ENCODE data around the gene VPS37C. TPM values are rescaled to one million over a fixed set of nuclear protein-coding genes. Genes with fewer than 3 reads are reported as not detected.
"Not testable (repeated sequence)": the region's sequence is repeated elsewhere in the genome, so short reads cannot be mapped to it uniquely, and the experiment has no call there.

Gene VPS37C
- total RNA-seq, 1 donor from 2014 or later = 13.4 TPM

GRCh38 chr11:61115498-61116224, 45.6 kb downstream of the VPS37C start:
- no peak for ATAC-seq

GRCh38 chr11:61114913-61115312, 46.3 kb downstream of the VPS37C start:
- ATAC-seq = no peak

DNA sequence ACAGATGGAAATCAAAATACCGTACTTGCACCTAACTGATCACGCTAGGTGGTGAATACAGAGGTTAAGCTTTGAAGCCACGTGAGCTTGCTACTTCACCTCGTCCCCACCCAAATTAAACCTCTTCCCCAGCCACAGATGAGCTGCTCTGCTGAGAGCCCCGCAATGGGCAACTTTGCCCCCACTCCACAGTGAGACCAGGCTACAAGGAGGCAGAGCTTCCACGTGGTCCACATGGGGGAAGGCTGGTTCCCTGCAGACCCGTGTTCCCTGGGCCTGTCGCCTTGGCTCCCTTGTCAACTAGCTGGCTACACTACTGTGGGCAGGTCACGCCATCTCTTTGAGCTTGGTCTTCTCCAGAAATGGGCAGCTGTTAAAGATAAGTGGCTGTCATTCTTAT, 48.0 kb downstream of the VPS37C start:
- ATAC-seq = no peak

DNA sequence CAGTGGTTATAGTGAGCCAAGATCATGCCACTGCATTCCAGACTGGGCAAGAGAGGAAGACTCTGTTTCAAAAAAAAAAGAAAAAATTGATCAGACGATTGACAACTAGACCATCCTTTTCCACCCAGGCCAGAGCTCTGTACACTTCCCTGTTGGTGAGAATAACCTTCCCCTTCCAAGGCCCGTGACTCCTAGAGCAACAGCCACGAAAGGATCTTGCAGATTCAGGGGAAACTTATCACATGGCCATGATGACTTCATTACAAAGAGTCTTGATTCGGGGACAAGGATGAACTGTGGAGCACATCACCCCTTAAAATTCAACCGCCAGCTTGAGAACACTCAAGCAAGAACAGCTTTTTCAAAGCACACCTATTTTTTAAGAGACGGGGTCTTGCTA, 48.7 kb downstream of the VPS37C start:
- ATAC-seq = no peak

DNA sequence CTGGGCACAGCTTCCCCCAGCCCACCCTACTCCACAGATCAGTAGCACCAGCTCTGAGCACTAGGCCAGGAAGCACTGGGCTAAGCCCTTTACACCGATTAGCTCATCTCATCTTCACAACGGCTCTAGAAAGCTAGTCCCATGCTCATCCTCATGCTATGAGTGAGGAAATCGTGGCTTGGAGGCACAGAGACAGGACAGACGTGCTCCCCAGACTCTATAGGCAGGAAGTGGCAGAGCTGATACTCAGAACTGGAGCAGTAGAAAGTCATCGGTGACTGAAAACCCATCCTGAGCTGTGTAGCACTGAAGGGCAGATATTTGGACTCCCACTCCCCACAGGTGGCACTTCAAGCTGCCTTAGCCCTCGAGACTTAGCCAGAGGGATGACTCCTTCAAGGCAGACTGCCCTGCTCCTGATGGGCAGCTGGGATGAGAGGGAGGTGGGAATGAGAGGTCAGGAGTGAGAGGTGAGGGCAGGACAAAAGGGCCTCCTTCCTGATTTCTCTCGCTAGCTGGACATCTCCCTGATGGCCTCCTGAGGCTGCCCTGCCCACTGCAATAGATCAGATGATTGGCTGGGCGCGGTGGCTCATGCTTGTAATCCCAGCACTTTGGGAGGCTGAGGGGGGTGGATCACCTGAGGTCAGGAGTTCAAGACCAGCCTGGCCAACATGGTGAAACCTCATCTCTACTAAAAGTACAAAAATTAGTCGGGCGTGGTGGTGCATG, 49.3 kb downstream of the VPS37C start:
- ATAC-seq = no peak

- ATAC-seq = no peak
Observed at GRCh38 chr11:61111050-61111435, 50.2 kb downstream of the VPS37C start.

DNA sequence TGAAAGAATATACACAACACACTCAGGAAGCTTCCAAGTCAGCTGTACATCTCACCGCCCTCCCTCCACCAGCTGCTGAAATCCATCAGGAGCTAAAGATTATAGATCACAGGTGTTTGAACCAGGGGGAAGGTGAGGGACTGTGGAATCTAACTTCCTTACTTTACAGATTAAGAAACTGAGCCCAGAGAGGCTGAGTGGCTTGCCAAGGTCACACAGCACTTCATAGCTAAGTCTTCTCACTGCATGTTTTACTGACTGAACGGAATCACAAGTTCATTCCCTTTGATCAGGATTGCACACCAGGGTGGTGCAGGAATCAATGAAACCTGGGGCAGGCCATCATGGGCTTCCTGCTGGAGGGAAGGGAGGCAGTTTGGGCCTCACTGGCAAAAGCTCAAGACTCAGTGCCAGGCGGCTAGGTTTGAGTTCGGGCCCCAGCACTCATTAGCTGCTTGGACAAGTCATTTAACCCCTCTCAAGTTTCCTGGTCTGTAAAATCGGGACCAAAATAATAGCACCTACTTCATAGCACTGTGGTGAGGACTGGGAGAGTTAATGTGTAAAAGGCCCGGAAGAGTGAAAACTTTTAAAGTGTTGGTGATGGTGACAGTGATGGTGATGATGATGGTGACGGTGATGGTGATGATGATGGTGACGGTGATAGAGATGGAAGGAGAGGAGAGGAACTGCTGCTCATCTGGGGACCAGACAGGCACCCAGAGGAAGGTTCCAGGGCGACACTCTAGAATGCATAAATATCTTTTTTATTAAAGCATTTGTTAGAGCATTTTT, 50.8 kb downstream of the VPS37C start:
- no peak for ATAC-seq

DNA sequence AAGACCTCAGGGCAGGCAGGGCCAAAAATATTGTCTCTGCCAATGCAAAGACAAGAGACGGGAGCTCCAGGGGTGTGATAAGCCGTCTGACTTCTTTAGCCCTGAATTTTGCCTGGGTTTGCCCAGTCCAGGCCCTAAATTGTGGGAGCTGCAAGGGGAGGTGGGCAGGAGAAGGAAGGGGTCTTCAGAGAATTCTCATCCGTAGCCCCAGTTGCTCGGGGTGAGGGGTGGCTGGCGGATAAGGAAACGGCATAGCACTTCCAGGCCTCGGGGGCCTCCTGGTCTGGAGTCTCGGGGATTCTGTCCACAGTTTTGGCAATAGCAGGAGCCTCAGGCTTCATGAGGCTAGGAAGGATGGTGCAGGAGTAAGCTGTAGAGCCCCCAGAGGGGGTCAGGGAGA, 51.6 kb downstream of the VPS37C start:
- ATAC-seq = no peak

DNA sequence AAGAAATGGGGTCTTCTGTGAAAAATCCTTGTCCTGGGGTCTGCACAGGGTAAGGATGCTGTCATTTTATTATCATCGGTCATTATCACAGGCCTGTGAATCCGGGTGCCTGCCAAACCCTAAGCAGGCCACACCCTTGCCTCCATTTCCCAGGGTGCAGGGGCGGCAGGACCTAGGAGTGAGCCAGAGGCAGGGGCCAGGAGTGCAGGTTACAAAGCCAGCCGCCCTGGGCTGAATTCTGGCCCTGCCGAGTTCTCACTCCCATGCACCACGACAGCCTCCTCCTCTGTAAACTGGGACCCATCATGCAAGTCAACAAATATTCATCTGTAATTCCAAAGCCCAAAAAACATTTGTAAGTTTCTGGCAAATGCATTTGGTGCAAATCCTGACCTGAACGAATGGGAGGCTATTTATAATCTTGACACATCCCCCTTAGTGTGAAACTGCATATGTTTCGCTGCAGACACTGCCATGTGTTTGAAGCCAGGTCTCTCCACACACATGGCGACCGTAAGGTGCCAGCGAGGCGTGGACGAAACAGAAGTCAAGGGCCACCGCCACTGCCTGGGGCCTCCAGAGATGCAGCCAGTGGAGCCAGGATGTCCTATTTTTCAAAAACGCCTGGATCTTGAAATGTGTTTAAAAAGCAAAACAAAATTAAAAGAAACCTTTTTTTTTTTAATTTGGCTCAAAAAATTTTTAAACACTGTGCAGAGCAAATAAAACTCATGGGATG, 52.2 kb downstream of the VPS37C start:
- ATAC-seq = no peak

GRCh38 chr11:61107888-61108287, 53.3 kb downstream of the VPS37C start:
- no peak for ATAC-seq

DNA sequence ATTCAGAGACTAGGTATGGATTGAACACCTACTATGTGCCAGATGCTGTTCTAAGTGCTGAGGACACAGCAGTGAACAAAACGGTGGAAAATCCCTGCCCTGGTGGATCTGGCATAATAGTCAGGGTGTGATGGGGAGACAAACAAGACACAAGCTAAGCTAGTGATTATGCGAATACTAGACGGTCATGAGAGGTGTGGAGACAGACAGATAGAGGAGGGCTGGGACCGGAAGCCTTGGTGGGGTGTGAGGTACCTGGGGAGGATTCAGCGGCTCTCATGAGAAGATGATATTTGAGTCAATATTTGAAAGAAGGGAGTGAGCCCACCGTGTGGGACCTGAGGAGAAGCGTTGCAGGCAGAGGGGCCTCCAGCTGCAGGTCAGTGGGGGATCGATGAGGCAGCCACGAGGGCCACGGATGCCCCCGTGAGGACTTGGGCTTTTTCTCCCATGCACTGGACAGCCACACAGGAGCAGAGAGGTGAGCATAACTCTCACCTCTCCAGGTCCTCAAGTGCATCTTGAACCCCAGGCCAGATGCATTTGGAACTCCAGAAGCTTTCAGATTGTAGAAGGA, 54.2 kb downstream of the VPS37C start:
- no peak for ATAC-seq

DNA sequence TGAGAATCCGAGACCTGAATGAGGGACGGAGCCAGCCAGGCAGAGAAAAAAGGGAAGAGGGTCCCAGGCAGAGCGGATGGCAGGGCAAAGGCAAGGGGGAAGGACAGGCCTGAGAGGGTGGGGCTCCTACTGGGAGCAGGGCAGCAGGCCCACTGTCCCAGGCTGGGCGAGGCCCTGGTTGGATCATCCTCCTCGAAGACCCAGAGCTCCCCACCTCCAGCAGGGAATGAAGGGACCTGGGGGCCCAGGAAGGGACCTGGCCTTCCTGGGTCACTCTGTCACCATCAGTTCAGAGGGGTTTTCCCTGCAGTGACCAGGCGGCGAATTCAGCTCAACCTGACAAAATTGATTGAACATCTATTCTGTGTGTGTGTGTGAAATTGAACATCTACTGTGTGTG, 54.9 kb downstream of the VPS37C start:
- ATAC-seq = no peak

- no peak for ATAC-seq
Observed at GRCh38 chr11:61104963-61105362, 56.3 kb downstream of the VPS37C start.

- no peak for ATAC-seq
Observed at GRCh38 chr11:61103851-61104423, 57.3 kb downstream of the VPS37C start.

DNA sequence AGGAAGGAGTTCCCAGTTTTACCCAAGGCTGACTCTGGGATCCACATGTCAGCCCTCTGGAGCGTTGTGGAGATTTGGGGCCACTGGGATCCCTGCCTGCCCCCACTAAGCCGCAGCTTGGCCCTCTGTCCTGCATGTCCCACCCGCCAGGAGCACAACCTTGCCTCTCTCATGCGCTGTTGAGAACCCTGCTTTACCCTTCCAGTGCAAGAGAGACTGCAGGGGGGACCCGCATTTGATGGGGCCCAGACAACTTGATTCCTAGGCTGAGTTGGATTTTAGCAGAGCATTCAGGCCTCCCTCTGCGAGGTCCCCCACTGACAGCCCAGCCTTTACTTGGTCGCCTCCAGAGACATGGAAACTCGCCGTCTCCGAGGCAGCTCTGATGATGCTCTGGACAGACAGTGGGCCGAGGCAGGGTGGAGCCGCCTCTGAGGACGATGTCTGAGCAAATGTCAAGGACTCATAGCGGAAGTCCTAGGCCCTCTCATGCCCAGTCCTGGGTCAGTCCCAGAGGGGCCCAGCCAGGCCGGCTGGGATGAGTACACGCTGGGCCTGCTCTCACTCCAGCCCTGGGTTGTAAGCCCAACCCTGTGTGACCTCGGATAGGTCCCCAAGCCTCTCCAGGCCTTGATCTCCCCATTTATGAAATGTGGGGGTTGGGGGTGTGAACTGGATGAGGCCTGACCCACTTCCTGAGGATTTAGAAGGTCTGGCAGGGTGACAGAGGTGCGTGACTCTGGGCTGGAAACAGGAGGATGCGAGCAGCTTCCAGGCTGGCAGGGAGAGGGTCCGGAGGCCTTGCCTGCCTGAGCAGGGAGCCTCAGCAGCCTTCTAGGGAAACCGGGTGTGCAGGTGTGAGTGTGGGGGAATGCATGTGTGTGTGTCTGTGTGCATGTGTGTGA, 58.3 kb downstream of the VPS37C start:
- ATAC-seq = peak; percentile 23

GRCh38 chr11:61098778-61099177, 62.4 kb downstream of the VPS37C start:
- ATAC-seq = no peak

- not testable (repeated sequence) for ATAC-seq
Observed at GRCh38 chr11:61098261-61098660, 63.0 kb downstream of the VPS37C start.

GRCh38 chr11:61095021-61095420, 66.2 kb downstream of the VPS37C start:
- no peak for ATAC-seq

DNA sequence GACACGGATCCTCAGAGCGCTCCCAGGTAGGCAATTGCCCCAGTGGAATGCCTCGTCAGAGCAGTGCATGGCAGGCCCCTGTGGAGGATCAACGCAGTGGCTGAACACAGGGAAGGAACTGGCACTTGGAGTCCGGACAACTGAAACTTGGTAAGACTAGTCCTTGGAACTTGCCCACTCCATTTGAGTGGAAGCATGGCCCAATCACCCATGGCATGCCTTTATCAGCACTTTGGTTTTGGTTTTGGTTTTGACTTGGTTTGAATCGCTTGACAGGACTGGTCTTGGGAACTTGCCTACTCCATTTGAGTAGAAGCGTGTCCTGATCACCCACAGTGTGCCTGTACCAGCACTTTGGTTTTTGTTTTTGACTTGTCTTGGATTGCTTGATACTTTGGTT, 67.1 kb downstream of the VPS37C start:
- not testable (repeated sequence) for ATAC-seq

GRCh38 chr11:61092908-61093763, 68.1 kb downstream of the VPS37C start:
- no peak for ATAC-seq

Data from esophagus mucosa (tissue), 1 donor.